GM19240 (cell line): ENCODE results near the gene NTN5.

Source experiments
- DNase-seq: peaks from one replicate; pipeline ENCODE4 v3.0.0; 2011; ENCODE audit warnings: low spot score; ENCODE audit not compliant: insufficient read length

The NTN5 gene

GRCh38 chr19:48616041-48616436 lies 56.8 kb downstream of the NTN5 start:
- DNase-seq = no peak

DNA sequence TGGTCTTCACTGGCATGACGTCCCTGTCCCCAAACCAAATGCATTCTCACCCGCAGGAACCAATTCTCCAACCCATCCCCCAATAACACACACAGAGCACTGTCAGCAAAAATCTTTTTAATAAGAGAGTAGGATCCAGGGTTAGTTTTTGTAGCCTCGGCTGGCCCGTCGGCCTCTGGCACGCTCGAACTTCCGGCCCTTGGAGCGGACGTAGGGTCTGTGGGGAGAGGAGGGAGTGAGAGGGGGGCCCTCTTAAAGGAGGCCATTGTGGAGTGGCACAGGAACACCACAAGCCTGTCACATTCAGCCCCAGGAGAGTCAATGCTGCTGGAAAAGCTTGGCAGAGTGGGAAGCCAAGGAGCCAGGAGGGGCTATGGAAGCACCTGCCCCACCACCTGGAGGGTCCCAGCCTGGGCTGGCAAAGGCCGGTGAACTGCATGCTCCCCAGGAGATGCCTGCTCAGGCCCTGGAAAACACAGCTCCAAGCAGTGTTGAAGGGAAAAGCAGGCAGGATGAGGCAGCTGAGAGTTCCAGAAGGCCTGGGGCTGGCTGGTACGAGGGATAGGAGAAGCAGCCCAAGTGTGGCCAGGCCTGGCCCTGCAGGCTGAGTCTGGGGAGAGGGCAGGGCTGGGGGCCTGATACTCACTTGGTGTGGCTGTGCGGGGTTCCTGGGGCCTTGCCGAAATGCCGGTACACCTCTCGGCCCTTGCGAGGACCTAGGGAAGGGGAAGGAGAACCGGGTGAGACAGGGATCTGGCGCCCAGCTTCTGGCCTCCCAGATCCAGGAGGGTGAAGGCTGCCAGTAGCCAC lies 57.4 kb downstream of the NTN5 start:
- no peak for DNase-seq

DNA sequence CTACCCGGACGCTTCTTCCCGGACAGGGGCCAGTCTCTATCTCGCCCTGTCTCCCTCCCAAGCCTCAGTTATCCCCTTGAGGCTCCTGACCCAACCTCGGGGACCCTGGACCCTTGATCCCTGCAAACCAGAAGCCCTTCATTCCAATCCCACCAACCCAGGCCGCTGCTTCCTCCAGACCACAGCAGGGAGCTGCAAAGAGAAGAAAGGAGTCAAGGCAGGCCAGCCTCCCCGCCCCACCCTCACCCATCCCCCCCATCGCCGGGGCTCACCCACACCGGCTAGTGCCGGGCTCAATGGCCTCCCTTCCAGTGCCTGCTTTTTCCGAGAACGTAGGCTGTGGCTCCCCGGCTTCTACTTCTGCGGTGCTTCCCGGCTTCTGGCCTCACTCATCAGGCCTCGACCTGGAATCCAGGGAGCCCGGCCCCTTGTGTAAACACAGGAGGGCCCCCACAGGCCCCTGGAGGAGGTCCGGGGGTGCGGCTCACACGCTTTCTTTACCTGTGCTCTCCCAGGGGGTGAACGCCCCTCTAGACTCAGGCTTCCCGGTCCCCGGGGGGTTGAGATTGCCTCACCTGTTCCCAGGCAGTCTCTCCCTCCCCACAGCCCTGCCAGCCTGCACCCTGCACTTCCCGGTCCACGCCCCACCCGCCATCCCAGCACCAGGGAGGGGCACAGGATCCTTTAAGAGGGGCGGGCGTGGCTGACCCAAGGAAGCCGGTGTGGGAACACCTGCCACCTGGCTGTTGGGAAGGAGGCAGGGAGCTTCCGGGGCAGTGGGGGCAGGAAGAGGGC lies 58.2 kb downstream of the NTN5 start, which contains the start of gene FAM83E:
Gene FAM83E (minus strand): TSS at position 641 of the 795 bp plus-strand sequence. CDS start 1,704 bp downstream, outside the sequence.
- no peak for DNase-seq

DNA sequence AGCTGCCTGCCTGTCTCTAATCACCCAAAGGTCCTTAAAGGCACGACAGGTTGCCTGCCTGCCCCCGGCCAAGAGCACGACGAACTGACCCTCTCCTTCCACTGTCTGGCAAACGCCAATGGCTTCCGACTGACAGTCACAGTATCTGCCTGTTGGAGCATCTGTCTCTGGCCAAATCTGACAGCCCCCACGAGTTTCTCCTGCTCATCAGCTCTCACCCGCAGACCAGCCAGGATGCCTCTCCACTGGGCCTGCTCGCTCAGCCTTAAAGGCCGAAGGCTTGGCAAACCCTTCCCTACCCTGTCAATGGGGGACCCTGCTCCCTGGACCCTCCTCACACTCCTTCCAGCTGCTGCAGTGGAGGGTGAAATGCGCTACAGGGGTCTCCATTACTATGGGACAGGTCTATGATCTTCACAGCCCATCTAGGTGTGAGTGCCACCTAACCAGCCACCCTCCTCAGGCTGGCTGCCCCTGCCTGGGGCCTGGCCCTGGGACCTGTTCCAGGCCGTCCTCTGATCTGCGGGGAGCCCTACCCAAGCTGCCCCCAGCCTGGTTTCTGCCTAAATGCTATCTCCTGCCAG lies 58.9 kb downstream of the NTN5 start:
- no peak for DNase-seq

- DNase-seq = no peak
Observed at GRCh38 chr19:48613024-48613851, 59.6 kb downstream of the NTN5 start.

- no peak for DNase-seq
Observed at GRCh38 chr19:48611872-48612271, 60.9 kb downstream of the NTN5 start.
